Pons (tissue), 1 donor: Measurements from ENCODE around the gene TSC2.
"Not testable (repeated sequence)": the region's sequence is repeated elsewhere in the genome, so short reads cannot be mapped to it uniquely, and the experiment has no call there.

Experiments used
- DNase-seq: peaks from one replicate; pipeline ENCODE4 v3.0.0-alpha.2; 2016; ENCODE audit warnings: low spot score

TSC2 gene

DNA sequence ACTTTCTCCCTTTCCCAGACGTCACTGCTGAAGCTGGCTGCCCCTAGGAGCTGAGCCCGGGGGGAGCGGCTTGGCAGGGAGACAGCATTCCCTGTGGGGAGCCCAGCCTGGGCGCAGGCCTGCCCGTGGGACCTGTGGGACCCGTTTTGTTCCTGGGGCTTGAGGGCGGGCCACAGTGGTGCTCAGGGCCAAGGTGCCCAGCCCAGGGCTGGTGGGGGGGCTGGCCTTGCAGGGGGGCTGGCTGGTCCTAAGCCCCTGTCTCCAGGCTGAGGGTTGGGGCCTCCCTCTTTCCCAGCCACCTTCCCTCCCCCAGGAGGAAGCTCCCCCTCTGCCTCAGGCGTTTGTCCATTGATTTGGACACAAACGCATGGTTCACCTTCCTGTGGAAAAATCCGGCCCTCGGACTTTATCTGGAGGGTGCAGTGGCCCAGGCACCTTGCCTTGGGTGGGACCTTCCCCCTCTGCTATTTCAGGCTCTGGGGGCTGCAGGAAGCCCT, 16.7 kb upstream of the TSC2 start:
- DNase-seq: no peak

DNA sequence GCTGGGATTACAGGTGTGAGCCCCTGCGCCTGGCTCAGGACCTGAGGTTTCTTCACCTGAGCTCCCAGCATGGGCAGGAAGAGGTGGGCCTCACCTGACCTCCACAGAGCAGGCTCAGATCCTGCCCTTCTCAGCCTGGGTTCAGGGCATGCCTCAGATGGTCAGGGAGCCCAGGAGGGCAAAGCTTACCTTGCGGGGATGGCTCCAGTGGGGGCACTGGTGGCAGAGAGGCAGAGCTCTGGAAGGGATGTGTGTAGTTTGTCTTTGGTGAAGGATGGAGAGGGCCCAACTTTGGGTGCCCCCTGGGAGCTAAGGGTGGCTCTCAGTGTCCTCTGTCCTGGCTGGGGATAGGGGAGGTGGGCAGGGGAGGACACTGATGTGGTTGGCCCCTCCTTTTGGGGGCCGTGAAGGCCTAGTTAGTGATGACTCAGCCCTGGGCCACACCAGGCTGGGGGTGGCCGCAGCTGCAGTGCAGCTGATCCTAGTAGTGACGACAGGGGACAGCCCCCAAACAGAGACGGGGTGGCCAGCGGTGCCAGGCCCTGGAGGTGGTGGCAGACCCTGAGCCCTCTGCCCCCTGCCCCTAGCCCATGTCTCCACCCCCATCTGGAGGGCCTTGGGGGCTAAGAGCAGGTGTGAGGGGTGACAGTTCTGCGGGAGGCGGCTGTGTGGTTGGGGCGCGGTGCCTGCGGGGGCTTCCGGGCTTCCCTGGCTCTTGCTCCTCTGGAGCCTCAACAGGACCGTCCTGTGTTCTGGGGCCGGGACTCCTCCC, 15.3 kb upstream of the TSC2 start:
- no peak for DNase-seq

DNA sequence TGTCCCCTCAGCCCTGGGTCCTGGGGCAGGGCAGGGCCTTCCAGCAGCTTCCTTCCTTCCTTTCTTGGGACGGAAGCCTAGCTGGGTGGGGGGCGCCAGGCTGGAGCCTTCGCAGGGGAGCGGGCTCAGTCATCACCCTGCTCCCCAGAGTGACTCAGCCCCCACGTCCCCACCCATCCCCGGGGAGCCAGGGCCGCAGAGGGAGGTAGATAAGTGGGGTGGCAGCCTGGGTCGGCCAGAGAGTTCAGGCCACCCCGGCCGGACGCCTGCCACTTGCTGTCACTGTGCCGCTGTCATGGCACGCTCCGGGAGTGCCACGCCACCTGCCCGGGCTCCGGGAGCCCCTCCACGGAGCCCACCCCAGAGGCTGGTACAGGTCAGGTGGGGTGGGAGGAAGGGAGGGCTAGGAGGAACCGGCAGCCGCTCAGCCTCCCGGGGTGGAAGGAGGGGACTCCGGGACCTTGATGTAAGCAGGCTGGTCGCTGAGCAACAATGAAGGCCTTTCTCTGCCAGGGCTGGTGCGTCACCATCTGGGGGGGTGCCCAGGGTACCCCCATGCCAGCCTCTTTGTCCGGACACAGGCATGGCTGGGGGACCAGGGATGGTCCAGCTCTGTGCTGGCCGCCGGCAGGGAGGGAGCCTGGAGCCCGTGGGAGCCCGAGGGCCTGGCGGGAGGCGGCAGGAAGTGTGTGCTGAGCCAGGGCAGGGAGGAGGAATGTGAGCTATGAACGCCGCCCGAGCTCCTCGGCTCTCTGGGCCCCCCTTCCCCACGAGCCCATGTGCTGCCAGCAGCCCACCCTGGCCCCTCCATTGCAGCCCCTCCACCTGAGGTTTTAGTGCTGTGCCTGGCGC, 14.5 kb upstream of the TSC2 start:
- peak; percentile 89 for DNase-seq

DNA sequence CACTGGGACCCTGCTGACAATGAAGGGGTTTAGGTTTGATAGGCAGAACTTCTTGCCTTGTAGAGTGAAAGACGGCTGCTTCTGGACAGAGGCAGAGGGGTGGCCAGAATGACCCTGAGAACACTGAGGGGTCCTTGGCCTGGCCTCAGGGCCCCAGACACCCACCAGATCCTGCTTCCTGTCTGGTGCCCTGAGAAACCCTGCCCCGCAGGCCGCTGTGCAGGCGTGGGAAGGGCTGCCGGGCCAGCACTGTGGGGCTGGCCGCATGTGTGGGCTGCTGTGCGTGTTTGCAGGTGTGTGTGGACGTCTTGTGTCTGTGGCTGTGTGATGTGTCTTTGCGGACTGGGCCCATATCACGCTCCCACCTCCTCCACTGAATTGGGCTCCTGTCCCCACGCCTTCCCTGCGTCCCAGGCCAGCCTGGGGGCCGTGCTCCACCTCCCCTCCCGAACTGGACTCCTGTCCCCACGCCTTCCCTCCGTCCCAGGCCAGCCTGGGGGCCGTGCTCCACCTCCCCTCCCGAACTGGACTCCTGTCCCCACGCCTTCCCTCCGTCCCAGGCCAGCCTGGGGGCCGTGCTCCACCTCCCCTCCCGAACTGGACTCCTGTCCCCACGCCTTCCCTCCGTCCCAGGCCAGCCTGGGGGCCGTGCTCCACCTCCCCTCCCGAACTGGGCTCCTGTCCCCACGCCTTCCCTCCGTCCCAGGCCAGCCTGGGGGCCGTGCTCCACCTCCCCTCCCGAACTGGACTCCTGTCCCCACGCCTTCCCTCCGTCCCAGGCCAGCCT, 13.7 kb upstream of the TSC2 start:
- not testable (repeated sequence) for DNase-seq

DNA sequence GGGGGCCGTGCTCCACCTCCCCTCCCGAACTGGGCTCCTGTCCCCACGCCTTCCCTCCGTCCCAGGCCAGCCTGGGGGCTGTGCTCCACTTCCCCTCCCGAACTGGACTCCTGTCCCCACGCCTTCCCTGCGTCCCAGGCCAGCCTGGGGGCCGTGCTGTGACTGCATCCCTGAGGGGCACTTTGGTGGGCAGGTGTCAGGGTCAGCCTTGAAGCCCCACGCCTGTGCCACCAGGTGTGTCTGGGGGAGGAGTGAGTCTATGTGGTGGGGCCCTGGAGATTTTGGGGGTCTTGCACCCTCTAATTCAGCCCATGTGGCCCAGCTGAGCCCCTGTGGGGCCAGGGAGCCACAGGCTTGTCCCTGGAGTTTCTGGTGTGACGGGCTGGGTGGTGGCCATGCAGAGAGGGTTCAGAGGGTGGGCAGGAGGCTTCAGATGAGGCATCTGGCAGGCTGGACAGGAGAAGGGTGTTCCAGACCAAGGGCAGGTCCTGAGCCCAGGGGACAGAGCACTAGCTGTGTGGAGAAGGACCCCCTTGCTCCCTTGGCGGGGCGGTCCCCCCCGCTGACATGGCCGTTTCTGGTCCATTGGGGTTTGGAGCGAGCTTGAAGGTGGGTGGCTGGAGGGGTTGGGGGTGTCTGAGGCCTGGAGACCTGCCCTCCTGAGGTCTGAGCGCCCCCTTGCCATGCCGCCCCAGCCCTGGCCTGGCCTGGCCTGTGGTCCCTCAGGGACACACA, 12.9 kb upstream of the TSC2 start:
- DNase-seq: no peak

DNA sequence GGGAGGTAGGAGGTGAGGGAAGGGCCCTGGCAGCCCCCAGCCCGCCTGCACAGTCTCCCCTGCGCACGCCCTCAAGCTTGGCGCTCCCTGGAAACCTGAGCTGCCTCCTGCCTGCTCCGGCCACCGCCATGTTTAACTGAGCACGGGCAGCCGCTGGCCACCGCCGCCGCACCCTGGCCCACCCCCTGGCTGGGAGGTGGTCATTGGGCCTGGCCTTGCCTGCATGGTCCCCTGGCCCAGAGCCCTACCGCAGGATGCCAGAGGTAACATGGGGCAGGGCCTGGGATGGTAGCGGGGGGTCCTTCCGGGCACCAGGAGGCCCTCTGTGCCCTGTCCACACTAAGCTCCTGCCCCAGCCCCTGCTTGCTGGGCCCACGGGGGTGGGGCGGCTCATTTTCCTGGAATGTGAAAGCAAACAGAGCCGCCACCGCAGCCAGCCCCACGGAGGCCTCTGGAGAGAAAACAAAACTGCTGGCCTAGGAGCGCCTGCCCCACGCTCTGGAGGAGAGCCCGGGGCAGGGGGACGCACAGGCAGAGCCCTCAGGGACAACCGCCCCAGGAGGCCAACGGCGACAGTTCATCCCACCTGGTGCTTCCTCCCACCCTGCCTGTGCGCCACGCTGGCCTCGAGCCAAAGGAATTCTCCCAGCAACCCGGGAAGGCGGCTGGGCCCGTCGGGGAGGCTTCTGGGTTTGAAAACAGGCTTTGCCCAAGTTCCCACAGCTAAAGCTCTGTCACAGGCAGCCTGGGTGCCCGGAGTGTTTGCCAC, 12.2 kb upstream of the TSC2 start:
- DNase-seq: no peak

DNA sequence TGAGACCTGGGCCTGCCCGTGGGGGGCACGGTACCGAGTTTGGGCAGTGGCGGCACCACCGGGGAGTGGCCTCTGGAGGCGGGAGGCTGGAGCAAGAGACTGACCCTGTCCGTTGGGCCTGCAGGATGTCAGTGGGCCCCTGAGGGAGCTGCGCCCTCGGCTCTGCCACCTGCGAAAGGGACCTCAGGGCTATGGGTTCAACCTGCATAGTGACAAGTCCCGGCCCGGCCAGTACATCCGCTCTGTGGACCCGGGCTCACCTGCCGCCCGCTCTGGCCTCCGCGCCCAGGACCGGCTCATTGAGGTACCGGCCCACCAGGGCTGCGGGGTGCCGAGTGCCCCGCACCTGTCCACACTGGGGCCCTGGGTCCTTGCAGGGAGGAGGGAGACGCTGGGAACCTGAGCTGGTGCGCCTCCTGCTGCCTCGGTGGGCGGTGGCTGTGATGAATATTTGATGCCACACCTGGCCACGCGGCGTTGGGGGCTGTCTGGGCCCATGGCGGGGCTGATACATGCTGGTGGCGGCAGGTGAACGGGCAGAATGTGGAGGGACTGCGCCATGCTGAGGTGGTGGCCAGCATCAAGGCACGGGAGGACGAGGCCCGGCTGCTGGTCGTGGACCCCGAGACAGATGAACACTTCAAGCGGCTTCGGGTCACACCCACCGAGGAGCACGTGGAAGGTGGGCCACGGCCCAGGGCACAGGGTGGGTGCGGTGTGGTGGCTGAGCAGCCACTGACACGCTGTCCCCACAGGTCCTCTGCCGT, 11.4 kb upstream of the TSC2 start:
- no peak for DNase-seq

DNA sequence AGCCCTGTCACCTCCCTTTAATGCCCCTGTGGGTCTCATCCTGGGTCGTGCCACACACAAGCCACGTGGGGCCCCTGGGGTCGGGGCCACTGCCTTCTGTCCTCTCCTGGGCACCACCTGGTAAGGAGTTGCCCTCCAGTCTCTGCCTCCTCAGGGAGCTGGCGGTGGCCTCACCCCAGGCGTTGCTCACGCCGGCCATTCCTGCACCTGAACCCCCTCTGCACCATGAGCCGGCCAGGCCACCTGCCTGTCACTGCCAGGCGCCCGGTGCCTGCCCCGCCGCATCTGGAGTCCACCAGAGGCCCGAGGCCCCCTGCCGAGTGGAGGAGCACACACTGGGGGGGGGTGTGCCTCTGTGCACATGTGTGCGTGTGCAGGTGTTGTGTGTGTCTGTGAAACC, 10.7 kb upstream of the TSC2 start:
- DNase-seq: no peak

DNA sequence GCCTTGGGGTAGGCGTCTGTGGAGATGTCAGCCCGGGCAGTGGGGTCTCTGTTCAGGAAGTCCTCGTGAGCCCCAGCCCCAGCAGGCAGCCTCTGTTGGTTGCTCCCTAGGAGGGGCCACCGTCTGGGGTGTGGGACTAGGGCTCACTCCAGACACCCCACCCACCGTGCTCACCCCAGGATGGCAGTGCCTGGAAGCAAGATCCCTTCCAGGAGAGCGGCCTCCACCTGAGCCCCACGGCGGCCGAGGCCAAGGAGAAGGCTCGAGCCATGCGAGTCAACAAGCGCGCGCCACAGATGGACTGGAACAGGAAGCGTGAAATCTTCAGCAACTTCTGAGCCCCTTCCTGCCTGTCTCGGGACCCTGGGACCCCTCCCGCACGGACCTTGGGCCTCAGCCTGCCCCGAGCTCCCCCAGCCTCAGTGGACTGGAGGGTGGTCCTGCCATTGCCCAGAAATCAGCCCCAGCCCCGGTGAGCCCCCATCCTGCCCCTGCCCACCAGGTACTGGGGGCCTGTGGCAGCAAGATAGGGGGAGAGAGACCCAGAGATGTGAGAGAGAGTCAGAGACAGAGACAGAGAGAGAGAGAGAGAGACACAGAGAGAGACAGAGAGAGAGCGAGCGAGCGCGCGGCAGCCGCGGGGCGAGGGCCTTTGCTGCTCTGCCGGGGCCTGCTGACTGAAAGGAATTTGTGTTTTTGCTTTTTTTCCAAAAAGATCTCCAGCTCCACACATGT, 10.0 kb upstream of the TSC2 start:
- no peak for DNase-seq

DNA sequence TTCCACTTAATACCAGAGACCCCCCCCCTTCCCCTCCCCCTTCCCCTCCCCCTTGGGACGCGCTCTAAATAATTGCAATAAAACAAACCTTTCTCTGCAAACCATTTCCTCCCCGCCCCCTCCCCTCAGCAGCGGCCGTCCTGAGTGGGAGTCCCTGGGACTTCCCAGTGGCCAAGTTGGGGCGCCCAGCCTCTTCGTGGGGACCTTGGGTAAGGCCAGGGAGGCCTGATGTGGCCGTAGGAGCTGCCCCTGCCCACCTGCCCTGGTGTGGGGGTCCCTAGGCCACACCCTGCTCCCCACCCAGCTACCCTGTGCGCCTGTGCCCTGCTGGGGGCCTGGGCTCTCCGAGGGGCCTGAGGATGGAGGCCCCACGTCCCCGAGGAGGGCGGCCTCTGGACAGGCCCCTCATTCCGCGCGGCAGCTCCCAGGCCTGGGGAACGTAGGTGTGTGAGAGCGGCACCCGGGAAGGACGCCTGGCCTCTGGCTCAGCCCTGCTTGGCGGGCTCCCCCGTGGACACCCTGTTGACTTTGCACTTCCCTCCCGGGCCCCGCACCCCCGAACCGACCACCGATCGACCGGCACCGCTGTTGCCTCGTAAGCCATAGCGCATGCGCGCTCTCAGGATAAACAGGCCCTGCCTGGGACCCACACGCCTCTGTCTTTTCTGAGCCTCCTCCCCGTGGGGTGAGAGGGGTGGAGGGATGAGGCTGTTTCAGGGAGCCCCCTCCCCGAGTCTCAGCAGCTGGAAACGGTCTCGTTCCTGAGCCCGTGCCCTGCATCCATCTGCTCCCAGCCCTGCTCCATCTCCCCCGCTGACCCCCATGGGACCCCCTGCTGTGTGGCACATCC, 9.2 kb upstream of the TSC2 start:
- DNase-seq: no peak

DNA sequence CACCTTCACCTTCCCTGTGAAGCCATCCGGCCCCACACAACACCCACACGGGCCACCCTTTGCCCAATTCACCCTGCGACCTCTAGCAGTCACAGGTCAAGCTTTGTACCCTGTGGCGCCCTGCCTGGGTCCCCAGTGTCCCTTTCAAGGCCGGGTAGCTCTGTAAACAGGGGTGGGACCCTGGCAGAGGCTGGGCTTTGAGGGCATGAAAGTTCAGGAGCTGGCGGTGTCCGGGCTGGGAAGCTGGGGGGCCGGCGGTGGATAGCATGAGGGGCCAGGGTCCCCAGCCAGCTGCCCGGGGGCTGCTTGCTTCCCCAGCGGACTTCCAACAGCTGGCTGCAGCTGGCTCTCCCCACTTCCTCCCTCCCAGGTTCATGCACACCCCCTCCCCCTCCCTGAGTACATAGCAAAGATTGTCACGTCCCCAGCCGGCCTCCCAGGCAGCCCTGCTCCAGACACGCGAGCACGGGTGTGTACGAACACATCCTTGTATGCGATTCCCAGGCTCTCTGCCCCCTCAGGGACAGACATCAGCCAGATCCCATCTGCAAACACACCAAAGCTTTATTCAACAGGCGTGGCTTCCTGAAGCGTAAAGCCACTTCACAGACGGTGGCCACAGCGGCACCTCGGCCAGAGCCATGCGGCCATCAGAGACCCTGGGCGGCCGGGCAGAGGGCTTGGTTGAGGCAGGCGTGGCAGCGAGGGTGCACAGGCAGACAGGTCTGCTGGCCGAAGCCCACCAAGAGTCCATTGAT, 8.3 kb upstream of the TSC2 start:
- no peak for DNase-seq

DNA sequence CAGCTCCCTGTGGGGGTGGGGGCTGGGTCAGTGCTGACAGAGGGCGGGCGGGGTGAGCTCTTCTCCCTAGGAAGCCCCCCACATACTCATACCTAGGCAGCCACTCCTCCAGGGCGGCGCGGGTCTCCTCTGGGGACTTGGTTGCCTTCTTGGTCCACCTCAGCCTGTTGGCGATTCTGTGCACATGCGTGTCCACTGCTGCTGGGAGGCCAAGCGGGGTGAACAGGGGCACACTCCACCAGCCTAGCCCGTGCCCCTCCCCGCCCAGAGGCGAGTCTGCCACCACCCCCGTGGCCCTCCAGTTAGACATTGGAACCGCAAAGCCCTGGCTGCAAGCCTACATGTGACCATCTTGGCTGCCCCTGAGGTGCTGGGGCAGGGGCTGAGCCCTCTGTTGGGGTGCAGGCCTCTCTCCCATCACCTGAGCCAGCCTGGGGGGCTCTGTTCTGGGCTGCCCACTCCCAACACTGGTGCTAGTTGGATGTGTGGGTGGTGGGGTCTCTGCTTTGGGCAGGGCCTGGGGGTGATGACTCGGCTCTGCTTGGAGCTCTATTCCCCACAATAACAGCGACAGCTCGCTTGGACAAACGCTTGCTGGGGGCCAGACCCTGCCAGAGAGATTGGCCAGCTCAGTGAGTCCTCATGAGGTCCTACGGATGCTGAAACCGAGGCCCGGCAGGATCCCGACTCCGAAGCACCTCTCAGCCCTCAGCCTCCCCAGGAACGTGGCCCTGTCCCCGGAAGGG, 7.6 kb upstream of the TSC2 start:
- DNase-seq: no peak

DNA sequence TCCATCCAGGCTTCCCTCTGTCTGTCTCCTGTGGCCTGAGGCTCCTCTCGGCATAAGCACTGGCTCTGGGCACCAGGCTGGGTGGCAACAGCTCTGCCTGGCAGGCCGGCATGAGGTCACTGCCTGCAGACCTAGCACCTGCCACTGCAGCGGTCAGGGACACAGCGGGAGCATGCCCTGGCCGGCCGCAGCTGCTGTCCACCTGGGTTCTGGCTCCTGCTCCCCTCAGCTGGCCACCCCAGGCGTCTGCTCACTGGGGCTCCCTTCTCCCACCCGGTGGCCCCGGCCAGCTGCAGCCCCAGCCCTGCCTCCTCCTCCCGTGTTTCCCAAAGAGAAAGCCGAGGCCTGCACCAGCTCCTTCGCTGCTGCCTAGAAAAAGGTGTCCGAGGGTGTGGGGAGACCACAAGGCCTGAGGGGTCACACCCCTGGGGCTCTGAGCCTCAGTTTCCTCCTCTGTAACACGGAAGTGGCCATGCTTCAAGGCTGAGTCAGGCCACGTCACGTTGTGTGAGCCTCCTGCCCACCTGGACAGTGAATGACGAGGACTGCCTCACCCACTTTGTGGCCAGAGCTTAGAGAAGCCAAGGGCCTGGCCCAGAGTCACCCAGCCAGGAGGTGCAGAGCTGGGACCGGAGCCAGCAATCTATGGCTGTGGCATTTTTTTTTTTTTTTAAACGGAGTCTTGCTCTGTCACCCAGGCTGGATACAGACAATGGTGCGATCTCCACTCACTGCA, 6.8 kb upstream of the TSC2 start:
- no peak for DNase-seq

DNA sequence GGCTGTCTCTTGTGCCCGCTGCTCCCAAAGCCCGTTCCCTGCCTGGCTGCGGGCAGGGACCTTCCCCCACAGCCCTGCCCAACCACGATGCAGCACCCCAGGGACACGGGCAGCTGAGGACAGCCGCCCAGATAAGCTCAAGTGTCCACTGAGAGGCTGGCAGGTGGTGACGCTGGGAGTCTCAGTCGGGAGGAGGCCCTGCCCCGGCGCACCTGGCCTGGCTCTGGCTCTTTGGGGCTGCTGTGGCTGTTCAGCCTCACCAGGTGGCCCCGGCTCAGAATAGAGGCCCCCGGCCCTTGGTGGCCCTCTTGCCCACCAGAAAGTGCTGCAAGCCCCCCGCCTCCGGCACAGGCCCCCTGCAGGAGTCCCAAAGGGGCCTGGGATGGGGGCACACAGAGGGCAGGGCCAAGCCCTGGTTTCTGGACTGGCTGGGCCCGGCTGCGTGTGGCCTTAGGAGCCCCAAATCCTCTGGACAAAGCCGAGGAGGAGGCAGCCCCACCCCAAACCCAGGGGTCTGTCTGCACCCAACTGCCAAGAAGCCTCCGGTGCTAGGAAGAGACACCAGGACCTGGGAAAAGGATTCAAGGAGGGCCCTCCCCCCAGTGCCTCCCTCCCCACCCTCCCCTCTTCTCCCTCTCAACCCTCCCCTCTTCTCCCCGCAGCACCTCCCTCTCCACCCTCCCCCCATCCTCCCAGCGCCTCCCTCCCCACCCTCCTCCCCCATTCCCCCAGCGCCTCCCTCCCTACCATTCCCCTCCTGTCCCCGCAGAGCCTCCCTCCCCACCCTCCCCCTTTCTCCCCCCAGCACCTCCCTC, 5.4 kb upstream of the TSC2 start:
- DNase-seq: no peak

DNA sequence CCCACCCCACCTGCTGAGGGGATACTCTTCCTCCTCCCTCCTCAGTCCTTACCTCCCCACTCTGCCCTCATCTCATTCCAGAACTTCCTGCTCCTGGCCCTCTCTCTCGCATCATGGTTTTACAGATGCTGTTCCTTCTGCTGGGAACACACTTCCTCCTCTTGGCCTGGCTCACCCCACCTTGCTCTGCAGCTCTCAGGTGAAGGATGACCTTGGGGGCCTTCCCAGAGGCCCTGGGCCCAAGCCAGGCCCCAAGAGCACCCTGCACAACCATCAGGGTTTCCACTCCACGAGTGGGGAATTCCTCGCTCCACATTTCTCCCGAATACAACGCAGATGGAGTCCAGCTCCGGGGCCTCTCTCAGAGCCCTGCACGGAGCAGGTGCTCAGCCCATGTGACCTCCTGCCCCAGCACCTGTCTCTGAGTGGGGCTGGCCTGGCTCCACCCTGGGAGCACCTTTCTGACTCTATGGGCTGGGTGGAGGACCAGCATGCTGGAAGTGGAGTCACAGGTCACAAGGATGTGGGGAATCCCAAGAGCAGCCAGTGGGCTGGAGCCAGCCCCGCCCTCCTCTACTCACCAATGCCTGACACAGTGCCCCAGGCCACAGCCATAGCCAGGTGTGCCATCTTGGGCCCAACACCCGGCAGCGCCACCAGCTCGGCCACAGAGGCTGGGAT, 4.7 kb upstream of the TSC2 start:
- no peak for DNase-seq
